HG02623 (cell line): ENCODE data around the gene LMAN1L.

Experiments
- ATAC-seq: cut with Tn5 transposase; IDR thresholded peaks from one replicate; pipeline ENCODE4 v1.9.1; 2021; ENCODE audit warnings: moderate library complexity; ENCODE audit not compliant: unreplicated experiment

LMAN1L gene

DNA sequence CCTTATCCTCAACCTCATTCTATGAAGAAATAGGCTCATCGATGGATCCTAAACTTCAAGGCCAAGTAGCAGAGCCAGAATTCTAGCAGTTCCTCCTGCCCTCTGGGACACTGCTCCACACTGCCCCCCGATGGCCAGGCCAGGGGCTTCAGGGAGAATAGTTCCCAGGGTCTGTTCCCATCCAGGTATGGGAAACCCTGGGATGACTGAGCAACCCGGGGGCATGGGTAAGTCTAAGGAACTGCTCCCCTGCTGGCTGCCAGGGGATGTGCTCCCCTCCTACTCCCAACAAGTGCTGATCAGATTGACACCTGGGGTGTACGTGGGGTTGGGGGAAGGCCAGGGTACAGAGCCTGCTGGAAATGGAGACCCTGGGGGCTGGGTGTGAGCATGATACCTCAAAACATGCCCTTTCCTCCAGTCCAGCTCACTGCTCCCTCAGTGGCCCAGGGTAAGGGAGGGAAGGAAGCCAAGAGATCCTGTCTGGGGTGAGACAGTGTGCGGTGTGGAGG is 22.7 kb downstream of the LMAN1L start:
- no peak for ATAC-seq

DNA sequence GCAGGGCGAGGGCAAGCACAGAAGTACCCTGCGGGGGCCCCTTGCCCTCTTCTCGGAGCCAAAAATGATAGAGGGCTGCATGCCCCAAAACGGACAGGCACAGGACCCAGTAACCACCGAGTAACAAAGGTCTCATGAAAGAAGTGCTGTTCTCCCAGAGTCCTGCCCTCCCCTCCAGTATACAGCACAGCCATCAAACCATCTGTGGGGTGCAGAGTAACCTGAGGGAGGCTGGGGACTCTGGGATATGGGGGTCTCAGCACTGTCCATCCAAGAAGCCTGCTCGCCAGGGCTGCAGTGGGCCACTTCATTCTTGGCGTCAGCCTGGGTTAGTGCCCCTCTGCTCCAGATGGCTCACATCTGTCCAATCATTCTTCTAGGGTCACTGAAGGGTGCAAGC is 24.2 kb downstream of the LMAN1L start:
- no peak for ATAC-seq

DNA sequence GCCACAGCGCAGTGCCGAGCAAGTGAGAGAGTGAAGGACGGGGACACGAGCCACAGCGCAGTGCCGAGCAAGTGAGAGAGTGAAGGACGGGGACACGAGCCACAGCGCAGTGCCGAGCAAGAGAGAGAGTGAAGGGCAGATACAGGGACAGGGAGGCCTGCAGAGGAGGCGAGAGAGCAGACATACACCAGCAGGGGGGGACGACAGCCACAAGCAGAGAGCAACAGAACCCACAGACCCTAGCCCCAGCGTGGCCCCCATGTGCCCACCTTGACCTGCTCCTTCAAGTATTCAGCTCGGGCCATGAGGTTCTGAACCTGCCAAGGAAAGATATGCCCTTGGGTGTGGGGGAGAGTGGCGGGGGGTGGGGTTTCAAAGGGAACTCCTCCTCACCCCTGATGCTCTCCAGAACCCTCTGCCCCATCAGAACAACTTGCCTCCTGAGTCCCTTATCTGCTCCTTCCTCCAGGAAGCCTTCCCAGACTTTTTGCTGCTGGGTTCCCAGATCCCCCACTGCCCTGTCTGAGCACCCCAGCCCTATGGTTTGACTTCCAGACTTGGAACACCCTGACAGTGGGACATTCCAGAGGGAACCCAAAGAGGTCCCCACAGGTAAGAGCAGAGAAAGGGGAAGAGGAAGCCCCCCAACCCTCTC is 25.0 kb downstream of the LMAN1L start:
- no peak for ATAC-seq

DNA sequence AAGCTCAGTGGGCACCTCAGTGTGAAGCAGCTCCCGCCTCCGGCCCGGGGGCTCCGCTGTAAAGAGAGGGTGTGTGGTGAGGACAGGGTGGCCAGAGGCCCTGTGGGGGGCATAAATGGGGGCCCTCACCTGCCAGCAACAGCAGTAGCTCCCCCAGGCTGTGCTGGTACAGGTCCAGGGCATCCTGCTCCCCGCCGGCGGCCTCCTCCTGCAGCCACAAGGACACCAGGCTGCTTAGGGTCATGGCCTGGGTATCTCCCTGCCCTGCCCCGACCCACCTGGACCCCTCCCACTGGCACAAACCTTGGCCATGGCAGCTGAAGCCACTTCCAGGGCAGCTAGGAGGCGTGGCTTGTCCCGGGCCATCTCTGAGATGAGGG is 25.5 kb downstream of the LMAN1L start:
- ATAC-seq, result no peak

DNA sequence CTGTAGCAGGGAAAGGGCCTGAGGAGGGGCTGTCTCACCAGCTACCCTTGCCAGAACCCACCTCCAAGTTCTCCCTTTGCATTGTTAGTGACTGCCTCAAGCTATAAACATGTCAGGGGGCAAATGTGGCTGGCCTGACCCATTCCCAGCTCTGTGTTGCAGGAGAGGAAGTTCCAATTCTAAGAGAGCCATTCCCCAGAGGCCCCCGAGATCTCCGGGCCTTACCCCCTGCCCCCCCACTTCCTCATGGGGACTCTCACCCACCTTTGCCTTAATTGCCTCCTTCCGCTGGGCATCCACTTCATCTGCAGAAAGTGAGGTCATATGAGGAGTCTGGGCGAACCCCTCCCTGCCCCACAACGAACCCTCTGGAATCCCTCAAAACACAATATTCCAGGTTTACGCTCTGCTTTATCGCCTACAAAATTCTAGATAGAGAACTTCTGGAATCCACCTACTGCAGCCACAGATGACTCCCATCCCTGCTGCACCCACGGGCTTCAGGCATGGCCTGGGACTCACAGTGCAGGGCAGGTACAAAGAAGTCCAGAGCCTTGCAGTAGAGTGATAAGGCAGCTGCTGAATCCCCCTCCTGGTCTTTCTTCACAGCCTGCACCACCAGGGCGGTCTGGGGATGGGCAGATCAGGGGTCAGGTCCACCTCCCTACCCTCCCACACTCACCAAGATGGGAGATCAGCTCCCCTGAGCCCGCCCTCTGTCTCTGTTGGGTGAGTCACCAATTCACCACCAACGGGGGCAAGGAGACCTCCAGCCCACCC is 26.3 kb downstream of the LMAN1L start:
- ATAC-seq, result no peak

DNA sequence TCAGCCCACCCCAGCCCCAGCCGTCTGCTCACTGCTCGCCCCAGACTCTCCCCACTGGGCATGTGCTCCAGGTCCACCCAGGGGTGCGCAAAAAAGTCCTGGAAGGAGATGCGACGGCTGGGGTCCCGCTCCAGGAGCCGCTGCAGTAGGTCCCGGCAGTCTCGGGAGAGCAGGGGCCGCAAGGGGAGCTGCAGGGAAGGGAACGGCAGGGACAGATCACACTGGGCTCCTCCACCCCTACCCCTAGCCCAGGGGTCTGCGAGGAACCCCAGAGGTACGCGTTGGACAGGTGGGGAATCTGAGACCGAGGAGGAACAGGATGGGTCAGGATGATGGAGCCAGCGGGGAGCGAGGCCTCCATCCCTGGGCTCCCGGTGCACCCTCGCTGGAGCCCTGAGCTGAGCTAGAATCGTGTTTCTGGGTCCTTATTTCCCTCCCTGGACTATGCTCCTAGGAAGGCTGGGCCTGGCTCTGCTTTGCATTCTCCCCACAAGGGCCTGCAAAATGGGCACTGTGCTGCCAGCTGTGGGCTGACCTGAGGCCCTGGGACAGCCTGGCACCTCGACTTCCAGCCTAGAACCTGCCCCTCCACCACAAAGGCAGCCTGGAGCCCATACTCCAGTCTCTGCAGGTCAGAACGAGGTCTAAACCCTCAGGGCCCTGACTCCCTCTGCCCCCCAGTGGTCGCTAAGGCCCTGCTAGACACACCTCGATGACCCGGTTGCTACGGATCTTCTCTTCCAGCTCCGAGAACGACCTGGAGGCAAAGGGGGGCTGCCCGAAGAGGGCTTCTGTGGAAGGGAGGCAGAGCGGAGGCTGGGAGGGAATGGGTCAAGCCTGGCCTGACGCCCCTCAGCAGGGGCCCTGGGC is 27.1 kb downstream of the LMAN1L start:
- no peak for ATAC-seq

DNA sequence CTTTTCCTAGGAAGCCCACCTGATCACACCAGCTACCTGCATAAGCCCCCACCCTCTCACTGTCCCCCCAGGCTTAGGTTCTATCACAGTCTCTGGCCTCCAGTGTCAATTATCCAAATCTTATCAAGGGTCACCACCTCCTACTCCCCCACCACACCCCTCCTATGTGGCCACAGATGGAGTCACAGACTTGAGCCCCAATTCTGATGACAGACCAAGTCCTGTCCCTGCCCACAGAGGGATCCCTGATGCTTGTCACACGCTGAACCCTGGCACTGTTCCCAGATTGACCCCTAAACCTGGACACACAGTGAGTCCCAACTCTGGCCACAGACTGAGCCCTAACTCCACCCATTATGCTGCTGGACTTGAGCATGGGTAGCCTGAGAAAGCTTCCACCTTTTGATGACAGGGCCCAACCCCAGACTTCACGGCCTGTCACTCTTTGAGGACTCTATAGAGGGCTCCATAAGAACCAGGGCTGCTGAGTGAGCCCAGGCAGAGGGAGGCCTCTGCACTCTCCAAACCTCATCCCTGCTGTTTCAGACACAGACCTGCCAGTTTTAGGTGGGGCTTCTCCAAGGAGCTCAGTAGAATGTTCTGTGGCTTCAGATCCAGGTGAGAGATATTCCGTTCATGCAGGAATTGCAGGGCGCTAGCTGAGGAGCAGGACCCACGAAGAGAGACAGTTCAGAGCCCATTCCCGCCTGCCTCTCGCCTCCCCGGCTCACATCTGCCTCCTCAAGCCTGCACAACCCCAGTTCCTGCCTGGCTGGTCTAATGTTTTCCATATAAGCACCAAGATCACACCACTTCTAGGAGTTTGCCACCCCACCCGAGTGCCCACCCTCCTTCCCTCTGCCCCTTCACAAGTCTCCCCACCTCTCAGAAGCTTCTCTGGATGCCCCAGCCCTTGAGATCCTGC is 28.5 kb downstream of the LMAN1L start:
- no peak for ATAC-seq

DNA sequence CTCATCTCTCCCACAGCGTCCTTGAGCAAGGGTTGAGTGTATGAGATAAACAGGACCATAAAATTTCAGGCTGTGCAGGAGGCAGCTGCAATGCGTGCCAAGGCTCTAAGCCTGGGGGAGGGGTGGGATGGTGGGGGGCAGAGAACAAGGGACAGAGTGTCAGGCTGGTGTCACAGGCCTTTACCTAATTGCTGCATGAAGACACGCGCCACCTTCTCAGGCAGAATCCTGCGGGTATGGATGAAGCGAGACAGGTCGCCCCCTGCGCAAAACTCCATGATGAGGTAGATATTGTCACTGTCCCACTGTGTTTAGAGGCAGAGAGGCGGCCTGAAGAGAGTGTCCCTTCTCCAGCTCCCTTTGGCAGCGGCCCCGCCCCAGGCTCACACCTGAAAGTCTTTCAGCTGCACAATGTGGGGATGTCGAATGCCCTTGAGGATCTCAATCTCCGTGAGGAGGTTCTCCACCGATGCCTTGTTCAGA is 29.3 kb downstream of the LMAN1L start:
- ATAC-seq, result no peak

DNA sequence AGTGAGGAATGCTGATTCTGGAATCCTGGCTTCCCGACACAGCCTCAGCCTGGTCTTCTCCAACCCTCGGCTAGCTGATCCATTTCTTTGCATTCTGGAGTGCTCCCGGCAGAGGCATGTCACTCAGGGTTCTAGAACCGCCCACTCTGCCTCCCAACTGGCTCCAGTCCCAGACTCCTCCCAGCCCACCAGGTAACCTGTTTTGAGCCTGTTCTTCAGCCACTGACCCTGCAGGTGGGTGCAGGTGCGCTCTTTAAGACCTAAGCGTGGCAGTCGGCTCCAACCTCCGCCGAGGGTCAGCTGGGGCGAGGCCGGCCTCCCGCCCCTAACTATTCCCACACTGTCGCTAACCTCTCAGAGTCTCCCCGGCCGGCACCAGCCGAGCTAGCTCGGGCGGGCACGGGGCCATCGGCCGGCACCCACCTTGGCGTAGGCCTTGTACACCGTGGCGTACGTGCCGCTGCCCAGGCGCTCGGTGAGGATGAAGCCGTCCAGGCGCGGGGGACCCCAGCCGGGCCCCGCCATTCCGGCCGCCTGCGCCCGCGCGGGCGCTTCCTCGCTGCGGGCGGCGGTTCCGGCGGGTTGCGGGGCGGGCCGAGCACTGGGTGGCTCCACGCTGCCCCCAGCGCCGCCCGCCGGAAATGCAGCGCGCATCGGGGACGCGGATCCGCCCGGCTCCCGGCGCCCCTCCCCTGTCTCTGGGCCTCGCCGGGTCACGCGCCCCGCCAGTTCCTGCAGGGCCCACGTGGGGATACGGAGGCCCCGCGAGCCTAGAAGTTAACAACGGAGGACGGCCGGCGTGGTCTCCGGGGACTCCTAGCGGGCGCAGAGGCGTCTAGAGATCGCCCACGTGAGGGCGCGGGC is 30.2 kb downstream of the LMAN1L start, which contains the start of gene ULK3:
Gene ULK3, minus strand, starts transcription at position 576 of the 864 bp plus-strand sequence. Its CDS starts 51 bp downstream, at position 525.
- peak; percentile 63 for ATAC-seq

DNA sequence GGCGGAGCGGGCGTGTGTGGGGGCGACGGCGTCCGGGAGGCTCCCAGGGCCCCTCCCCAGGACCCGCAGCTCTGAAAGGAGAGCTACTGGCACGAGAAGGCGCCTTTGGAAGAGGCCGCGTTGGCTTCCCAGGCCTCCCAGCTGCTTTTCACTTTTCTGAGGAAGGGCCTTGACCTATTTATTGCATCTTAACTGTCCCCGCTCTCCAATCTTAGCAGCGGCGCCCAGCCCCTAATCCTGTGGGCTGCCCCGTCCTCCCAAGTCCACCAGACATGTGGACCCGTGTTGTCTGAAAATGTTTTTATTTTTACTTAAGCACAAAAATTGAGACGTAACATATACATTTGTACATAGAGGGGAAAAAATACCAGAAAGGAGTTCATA is 30.8 kb downstream of the LMAN1L start:
- ATAC-seq, result no peak

DNA sequence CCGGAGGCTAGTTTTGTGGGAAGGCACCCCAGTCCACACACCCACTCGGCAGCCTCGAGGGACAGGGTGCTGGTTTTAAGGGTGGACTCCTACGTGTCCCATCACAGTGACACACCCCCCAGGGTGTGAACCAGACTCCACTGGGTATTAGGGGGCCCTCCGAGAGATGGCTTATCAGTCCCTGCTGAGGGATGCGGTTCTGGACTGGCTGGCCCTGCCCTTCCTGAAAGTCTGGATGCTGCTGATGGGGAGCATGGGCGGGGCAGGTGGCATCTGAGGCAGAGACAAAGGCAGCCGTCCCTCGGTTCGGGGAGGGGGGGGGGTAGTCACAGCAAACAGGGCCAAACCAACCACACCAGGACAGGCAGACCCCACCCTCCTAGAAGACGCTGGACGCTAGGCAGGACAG is 31.3 kb downstream of the LMAN1L start:
- ATAC-seq, result no peak

DNA sequence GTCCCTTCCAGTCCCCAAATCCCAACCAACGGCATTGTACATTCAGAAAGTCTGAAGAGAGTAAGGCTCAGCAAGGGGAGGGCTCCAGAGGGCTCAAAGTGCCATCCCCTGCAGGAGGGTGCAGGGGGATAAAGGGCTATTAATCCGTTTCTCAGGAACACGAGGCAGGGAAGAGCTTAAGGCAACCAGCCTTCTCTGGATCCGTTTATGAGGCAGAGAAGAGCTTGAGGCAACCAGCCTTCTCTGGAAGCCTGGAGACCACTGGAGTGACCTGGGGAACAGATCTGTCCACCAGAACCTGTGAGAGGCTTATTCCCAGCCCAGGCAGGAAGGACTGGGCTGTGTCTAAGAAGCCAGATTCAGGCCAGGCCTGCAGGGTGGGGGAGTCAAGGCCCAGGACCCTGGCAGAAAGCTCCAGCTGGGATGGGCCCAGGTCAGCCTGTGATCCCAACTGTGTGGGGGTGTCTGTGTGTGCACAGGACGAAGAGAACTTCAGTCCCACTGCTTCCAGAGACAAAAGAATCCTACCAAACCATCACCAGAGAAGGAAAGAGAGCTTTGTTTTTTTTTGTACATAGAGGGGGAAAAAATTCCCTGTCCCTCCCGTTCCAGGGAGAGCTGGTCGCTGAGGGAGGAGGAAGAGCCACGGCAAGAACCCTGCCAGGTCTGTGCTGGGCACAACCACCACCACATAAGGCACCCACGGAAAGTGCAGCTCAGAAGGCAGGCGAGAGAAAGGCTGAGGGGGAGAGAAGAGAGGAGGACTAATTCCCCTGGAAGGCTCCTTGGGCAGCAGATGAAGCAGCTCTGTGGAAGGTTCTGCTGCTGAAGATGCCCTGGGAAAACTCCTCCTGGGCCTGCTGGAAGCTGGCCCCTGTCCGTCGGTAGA is 31.9 kb downstream of the LMAN1L start:
- no peak for ATAC-seq

DNA sequence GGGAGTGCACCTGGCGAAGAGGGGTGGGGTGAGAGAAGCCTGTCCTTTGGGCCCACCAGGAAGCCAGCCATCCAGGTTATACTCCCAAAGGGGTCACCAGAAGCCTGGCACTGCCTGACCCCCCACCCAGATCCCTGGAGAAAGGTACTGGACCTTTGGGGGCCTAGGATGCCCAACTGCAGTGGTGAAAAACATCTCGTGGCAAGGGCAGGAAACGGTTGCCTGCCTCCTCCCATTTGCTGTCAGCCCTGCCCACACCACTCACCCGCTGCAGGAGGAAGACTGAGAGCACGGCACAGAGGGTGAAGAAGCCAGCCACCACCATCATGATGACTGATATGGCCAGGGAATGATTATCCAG is 32.6 kb downstream of the LMAN1L start:
- no peak for ATAC-seq

DNA sequence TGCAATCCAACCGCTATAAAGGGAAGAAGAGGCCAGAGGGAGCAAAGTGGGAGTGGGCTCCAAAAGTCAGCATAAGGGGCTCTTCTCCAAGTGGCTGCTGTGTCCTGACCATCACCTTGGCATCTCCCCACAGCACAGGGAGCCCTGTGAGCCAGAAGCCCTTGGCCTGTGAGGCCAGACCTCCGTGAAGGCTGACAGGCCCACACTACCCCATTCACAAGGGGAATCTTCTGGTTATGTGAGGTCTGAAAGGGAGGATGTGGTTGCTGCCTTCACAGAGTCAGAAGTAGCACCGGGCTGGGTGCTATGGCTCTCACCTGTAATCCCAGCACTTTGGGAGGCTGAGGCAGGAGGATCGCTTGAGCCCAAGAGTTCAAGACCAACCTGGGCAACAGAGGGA is 32.9 kb downstream of the LMAN1L start:
- no peak for ATAC-seq

DNA sequence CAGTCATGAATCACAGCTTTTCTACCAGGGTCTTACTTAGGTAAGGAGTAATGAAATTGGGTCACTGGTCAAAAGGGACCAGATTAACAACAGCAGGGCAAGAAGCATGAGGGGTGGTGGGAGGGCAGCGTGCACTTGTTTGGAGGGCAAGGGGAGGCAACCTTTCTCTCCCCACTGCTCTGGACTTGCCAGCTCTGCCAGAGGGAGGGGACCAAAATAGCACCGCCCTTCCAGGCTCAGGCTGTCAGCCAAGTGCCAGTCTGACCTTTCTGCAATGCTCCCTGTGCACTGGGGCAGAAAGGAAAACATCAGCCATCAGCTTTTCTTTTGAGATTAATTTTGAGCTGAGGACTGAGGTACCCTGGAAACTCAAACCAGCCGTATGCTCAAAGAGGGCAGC is 34.8 kb downstream of the LMAN1L start:
- ATAC-seq, result no peak

DNA sequence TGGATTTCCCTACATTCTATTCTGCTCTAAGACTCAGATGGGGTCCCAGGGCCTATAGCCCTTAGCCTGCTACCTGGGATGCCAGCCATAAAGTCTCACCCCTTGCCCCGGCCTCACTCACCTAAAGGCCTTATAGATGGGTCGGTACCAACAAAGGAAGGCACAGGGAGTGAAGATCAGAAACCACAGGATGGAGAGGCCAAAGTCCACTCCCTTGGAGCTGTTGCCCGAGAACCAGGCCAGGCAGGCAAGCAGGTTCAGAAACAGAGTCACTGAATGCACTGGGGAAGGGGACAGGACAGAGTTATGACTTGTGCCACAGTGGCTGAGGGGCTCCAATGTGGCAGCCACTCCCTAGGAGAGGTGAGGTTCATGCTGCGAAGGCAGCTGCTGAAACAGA is 37.8 kb downstream of the LMAN1L start:
- no peak for ATAC-seq

DNA sequence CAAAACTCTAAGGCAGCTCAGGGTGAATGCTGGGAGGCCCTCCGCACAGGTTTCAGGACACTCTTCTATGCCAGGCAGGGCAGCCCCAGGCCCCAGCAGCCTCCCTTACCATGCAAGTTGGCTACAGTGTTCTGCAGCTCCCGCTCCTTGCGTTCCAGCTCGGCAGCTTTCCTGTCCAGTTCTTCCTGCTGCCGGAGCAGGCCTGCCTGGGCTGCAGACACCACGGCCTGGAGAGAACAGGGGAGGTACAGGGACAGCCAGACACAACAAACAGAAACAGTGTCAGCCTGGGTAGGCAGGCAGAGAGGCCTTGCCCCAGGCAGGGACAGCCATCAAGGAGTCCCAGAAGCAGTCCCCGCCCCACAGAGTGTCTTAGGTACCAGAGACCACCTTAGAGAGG is 39.3 kb downstream of the LMAN1L start:
- ATAC-seq, result no peak

DNA sequence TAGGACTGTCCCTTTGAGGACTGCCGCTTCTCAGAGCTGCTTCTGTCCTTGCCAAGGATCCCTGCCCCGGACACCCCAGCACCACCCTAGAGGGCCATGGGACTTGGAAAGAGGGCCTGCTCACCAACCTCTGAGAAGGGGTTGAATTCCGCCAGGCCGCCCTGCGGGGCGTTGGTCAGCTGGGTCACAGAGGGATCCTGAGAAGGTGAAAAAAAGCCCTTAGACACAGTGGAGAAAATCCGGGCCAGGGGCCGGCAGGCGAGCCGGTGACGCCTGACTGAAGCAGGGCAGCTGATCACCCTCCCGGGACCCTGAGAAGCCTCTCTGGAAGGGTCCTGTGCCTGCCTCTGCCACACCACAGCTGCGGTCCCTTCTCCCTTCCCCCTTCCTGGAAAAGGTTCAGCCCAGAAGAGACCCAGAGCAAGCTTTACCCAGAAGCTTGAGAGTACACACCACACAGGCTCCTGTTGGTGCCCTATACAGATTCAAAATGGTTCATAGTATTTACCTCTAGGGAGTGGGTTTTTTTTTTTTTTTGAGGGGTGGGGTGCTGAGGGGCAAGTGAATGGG is 41.9 kb downstream of the LMAN1L start:
- no peak for ATAC-seq
